Glutamatergic neuron (in vitro differentiated cells): ENCODE data around the gene SPATA31C1. TPM values are rescaled to one million over a fixed set of nuclear protein-coding genes. Genes with fewer than 3 reads are reported as not detected.
"Not testable (repeated sequence)": the region's sequence is repeated elsewhere in the genome, so short reads cannot be mapped to it uniquely, and the experiment has no call there.

Experiments
- DNase-seq: peaks from one replicate; pipeline ENCODE4 v3.0.0; 2022
- H3K27ac Mint-ChIP-seq: one replicate; pipeline ENCODE4 v1.8.0; 2020; ENCODE audit warnings: mild to moderate bottlenecking, mixed read lengths, inconsistent platforms; ENCODE audit not compliant: unreplicated experiment
- H3K27me3 Mint-ChIP-seq: one replicate; pipeline ENCODE4 v1.8.0; 2020; ENCODE audit warnings: mild to moderate bottlenecking, moderate library complexity, mixed read lengths, inconsistent platforms; ENCODE audit not compliant: unreplicated experiment
- H3K36me3 Mint-ChIP-seq: one replicate; pipeline ENCODE4 v1.8.0; 2020; ENCODE audit warnings: mild to moderate bottlenecking, mixed read lengths, inconsistent platforms; ENCODE audit not compliant: unreplicated experiment
- H3K4me1 Mint-ChIP-seq: one replicate; pipeline ENCODE4 v1.8.0; 2020; ENCODE audit warnings: mild to moderate bottlenecking, low read depth, mixed read lengths, inconsistent platforms; ENCODE audit not compliant: unreplicated experiment
- H3K4me3 Mint-ChIP-seq: one replicate; pipeline ENCODE4 v1.8.0; 2020; ENCODE audit warnings: mild to moderate bottlenecking, mixed read lengths, inconsistent platforms; ENCODE audit not compliant: unreplicated experiment
- H3K9me3 Mint-ChIP-seq: one replicate; pipeline ENCODE4 v1.8.0; 2020; ENCODE audit warnings: mild to moderate bottlenecking, moderate library complexity, mixed read lengths, inconsistent platforms; ENCODE audit not compliant: unreplicated experiment
- total RNA-seq: library from RNA; stranded (reverse); fragmentation: NEBNext Ultra II Directional; extraction: Animal tissue kit (Norgen Biotek cat#: 25700); gene quantifications from one replicate; pipeline ENCODE4 v1.2.1, GENCODE V29; 2021; ENCODE audit not compliant: unreplicated experiment
- TF ChIP-seq, protein P1 (sequence below): fragments of 200-600 bp; sonication (generic); IDR thresholded peaks from one replicate; pipeline ENCODE4 v1.5.0; 2021; ENCODE audit not compliant: partially characterized antibody, unreplicated experiment

The SPATA31C1 gene
- total RNA-seq, 1 donor from 2014 or later = not detected

DNA sequence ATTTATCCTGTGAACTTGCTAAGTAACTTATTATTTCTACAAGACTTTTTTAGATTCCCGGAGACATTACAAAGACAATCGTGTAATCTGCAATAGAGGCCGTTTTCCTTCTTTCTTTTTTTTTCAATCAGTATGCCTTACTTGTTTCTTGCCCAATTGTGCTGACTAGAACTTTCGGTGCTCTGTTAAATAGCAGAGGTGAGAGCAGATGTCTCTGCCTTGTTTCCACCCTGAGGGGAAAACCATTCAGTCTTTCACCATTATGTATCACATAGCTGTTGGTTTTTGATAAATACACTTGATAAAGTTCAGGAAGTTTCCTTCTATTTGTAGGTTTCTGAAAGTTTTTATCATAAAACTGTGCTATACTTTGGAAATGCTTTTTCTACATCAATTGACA lies 24.8 kb upstream of the SPATA31C1 start:
- Mint-ChIP-seq H3K27ac (no peak overlapping the region), H3K4me3 (no peak overlapping the region), H3K36me3 (no peaks in the 10 kb centered on the region), H3K9me3 (no peaks in the 10 kb centered on the region), H3K4me1 (peaks cover 5% of the 10 kb centered on the region), H3K27me3 (no peaks in the 10 kb centered on the region)
- TF ChIP-seq, protein P1, sequence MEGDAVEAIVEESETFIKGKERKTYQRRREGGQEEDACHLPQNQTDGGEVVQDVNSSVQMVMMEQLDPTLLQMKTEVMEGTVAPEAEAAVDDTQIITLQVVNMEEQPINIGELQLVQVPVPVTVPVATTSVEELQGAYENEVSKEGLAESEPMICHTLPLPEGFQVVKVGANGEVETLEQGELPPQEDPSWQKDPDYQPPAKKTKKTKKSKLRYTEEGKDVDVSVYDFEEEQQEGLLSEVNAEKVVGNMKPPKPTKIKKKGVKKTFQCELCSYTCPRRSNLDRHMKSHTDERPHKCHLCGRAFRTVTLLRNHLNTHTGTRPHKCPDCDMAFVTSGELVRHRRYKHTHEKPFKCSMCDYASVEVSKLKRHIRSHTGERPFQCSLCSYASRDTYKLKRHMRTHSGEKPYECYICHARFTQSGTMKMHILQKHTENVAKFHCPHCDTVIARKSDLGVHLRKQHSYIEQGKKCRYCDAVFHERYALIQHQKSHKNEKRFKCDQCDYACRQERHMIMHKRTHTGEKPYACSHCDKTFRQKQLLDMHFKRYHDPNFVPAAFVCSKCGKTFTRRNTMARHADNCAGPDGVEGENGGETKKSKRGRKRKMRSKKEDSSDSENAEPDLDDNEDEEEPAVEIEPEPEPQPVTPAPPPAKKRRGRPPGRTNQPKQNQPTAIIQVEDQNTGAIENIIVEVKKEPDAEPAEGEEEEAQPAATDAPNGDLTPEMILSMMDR = no peak
- DNase-seq = no peak

DNA sequence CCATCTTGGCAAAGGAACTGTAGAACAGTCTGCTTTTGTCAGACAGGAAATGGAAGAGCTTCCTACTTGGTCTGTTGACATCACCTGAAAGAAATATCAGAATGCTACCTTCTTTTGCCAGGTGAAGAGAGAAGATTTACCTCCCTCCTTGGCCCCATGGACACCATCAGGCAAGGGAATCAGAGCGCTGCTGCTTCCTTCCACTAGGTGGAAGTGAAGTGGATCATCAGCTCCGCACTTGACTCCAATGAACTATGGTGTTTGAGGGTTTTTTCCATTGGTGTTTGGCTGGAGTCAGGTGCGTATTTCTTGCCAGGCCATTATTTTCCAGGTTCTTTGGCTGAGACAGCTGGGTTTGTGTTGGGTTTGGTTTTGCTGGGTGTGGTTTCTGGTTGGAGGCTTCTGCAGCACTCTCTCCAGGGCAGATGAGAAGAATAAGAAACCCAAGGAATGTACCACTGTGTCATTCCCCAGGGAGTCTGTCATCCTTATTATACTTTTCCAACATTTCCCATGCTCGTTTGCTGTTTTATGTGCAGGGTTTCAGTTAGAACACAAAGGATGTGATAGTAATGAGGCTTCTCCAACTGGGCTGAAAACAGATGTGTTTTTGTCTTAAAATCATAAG lies 22.6 kb upstream of the SPATA31C1 start:
- Mint-ChIP-seq H3K27me3 (no peaks in the 10 kb centered on the region), H3K9me3 (no peaks in the 10 kb centered on the region), H3K4me3 (no peak overlapping the region), H3K36me3 (no peaks in the 10 kb centered on the region), H3K4me1 (peaks cover 5% of the 10 kb centered on the region), H3K27ac (no peak overlapping the region)
- TF ChIP-seq, protein P1 = no peak
- DNase-seq = no peak

DNA sequence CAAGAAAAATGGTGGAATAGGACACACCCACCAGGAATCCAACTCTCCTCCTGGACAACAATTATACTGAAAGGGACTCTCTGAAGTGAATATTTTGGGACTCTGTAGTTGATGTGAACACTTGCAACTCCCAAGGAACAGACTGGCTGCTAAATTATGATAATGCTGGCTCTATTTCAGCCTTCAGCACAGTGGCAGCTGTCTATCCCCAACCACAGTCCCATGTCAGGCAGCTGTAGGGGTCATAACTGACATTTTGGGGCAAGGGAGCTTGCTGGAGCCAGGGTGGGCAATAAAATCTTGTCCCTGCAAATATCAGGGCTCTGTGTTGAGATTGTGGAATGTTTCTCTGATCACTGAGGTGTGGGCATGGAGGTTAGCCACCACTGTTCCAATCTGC lies 20.9 kb upstream of the SPATA31C1 start:
- TF ChIP-seq, protein P1 = no peak
- Mint-ChIP-seq H3K4me3 (no peak overlapping the region), H3K27me3 (no peaks in the 10 kb centered on the region), H3K4me1 (peaks cover 4% of the 10 kb centered on the region), H3K27ac (no peak overlapping the region), H3K36me3 (peaks cover 4% of the 10 kb centered on the region), H3K9me3 (peaks cover 1% of the 10 kb centered on the region)
- DNase-seq = no peak

DNA sequence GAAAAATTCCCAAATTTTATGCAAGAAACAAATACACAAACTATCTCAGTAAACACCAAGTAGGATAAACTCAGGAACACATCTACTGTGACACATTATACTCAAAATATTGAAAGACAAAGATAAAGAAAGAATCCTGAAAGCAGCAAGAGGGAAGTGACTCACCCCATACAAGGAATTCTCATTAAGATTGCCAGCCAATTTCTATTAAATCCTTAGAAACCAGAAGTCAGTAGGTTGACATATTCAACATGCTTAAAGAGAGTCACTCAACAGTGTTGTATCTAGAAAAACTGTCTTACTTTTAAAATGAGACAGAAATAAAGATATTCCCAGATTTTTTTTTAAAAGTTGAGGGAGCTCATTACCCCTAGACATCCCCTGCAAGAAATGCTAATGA lies 19.6 kb upstream of the SPATA31C1 start:
- H3K4me3 Mint-ChIP-seq = no peak overlapping the region
- peaks cover 7% of the 10 kb centered on the region for H3K36me3 Mint-ChIP-seq
- H3K27ac Mint-ChIP-seq = no peak overlapping the region
- no peaks in the 10 kb centered on the region for H3K4me1 Mint-ChIP-seq
- DNase-seq = no peak
- H3K9me3 Mint-ChIP-seq = peaks cover 4% of the 10 kb centered on the region
- TF ChIP-seq, protein P1 = no peak
- no peaks in the 10 kb centered on the region for H3K27me3 Mint-ChIP-seq

DNA sequence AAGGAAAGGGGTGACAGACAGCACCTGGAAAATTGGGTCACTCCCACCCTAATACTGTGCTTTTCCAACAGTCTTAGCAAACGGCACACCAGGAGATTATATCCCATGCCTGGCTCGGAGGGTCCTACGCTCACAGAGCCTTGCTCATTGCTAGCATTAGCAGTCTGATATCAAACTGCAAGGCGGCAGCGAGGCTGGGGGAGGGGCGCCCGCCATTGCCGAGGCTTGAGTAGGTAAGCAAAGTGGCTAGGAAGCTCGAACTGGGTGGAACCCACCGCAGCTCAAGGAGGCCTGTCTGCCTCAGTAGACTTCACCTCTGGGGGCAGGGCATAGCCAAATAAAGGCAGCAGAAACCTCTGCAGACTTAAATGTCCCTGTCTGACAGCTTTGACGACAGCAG lies 15.4 kb upstream of the SPATA31C1 start:
- not testable (repeated sequence) for H3K9me3 Mint-ChIP-seq, H3K4me3 Mint-ChIP-seq, H3K4me1 Mint-ChIP-seq, H3K27me3 Mint-ChIP-seq, DNase-seq, H3K27ac Mint-ChIP-seq
- peaks cover 18% of the 10 kb centered on the region for H3K36me3 Mint-ChIP-seq
